ENCODE measurements around the gene TMEM116.
A peak's percentile ranks its signal among the peaks of the same experiment; 100 is the strongest.
"Not testable (repeated sequence)": the region's sequence is repeated elsewhere in the genome, so short reads cannot be mapped to it uniquely, and the experiment has no call there.

Gene TMEM116

GRCh38 chr12:112012775-112013600, at the start of gene TMEM116, which contains the start of gene ERP29:
TSS of gene TMEM116 (minus strand) at chr12:112013165. CDS start at chr12:112005270, 7,895 bp downstream.
TSS of gene ERP29 (plus strand) at chr12:112013426. CDS start at chr12:112013466, 40 bp downstream.
- DNase-seq (ENCODE audit: low read depth in 2 of 2, low spot score in 1 of 2) = peak; percentile 100

- no peak for DNase-seq (ENCODE audit: low read depth in 2 of 2, low spot score in 1 of 2)
Observed at GRCh38 chr12:112061137-112061536, 48.2 kb upstream of the TMEM116 start.

- no peak for DNase-seq (ENCODE audit: low read depth in 2 of 2, low spot score in 1 of 2)
Observed at GRCh38 chr12:112049351-112049750, 36.4 kb upstream of the TMEM116 start.

GRCh38 chr12:112046003-112046402, 33.0 kb upstream of the TMEM116 start:
- DNase-seq (ENCODE audit: low read depth in 2 of 2, low spot score in 1 of 2) = no peak

DNA sequence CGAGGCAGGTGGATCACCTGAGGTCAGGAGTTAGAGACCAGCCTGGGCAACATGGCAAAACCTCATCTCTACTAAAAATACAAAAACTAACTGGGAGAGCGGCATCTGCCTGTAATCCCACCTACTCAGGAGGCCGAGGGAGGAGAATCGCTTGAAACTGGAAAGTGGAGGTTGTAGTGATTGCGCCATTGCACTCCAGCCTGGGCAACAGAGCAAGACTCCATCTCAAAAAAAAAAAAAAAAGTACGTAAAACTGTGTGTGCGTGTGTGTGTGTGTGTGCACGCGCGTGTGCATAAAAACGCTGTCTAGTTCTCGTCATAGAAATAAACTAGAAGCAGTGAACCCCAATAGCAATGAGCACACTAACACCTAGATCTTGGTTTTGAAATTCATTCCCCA, 23.6 kb upstream of the TMEM116 start:
- DNase-seq (ENCODE audit: low read depth in 2 of 2, low spot score in 1 of 2) = not testable (repeated sequence)

DNA sequence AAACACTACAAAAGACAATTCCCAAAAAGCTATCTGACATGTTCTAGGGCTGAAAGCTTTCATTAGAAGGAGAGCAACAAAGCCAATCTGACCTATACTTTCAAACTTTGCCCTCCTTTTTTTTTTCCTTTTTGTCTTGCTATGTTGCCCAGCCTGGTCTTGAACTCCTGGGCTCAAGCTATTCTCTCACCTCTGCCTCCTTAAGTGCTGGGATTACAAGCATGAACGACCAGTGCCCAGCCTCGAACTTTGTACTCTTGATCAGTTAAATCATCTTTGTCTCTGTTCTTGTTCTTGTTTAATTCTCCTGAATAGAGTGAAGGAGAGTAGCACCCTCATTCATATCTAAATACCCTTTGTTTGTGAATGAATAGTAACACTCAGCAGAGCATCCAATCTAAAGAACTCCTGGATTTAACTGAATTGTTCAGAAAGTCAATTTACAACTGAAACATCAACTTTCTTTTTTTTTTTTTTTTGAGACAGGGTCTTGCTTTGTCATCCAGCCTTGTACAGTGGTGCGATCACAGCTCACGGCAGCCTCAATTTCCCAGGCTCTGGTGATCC, 22.3 kb upstream of the TMEM116 start:
- no peak for DNase-seq (ENCODE audit: low read depth in 2 of 2, low spot score in 1 of 2)

DNA sequence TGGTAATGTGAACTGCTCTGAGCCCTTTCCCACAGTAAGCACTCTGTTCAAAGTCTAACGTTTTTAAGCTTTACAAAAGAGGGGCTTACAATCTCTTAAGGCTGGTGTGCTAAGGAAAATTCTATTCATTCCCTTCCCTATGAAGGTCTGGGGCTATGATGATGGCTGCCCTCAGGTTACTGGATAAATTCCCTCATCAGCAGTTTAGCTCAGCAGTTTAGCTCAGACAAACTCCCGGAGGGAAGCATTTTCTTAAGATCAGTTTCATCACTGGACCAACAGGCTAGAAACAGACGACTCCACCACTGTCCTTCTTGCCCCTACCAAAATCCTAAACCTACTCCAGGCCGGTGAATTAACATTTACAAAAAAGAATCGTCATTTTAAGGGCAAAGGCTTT, 19.3 kb upstream of the TMEM116 start:
- no peak for DNase-seq (ENCODE audit: low read depth in 2 of 2, low spot score in 1 of 2)

- no peak for DNase-seq (ENCODE audit: low read depth in 2 of 2, low spot score in 1 of 2)
Observed at GRCh38 chr12:112031472-112031871, 18.5 kb upstream of the TMEM116 start.

- no peak for DNase-seq (ENCODE audit: low read depth in 2 of 2, low spot score in 1 of 2)
Observed at GRCh38 chr12:112029301-112029700, 16.3 kb upstream of the TMEM116 start.

- no peak for DNase-seq (ENCODE audit: low read depth in 2 of 2, low spot score in 1 of 2)
Observed at GRCh38 chr12:112025808-112026375, 12.9 kb upstream of the TMEM116 start.

DNA sequence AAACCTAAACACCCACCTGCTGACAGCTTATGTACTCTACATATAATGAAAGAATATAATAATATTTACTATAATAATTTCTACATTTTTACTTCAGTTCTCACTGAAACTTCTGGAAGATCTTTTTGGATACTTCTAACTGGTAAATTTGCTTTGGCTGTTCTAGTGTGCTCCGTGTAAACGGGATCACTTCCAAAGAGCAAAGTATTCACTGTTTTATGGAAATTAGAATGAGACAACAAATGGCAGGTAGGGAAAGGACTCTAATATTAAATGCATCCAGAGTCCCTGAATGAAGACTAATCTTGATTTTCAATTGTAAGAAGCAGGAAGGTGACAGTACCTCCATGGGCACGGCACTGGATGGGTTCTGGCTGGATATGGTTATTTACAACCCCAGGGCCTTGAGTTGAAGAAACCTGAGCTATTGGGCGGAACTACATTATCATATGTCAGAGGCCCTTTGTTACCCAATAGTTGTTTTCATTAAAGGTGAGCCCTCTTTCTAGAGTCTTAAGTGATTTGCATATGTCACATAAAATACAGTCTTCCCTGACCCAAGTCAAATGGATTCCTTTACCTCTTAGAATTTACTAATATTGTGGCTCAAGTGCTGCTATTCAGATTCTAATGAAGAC, 10.9 kb upstream of the TMEM116 start:
- DNase-seq (ENCODE audit: low read depth in 2 of 2, low spot score in 1 of 2) = no peak

DNA sequence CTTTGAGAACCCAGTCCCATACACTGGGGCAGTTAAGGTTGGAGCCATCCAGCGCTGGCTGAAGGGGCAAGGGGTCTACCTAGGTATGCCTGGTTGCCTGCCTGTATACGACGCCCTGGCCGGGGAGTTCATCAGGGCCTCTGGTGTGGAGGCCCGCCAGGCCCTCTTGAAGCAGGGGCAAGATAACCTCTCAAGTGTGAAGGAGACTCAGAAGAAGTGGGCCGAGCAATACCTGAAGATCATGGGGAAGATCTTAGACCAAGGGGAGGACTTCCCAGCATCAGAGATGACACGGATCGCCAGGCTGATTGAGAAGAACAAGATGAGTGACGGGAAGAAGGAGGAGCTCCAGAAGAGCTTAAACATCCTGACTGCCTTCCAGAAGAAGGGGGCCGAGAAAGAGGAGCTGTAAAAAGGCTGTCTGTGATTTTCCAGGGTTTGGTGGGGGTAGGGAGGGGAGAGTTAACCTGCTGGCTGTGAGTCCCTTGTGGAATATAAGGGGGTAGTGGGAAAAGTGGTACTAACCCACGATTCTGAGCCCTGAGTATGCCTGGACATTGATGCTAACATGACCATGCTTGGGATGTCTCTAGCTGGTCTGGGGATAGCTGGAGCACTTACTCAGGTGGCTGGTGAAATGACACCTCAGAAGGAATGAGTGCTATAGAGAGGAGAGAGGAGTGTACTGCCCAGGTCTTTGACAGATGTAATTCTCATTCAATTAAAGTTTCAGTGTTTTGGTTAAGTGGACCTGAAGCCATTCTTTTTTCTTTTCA, 9.5 kb upstream of the TMEM116 start:
- no peak for DNase-seq (ENCODE audit: low read depth in 2 of 2, low spot score in 1 of 2)

DNA sequence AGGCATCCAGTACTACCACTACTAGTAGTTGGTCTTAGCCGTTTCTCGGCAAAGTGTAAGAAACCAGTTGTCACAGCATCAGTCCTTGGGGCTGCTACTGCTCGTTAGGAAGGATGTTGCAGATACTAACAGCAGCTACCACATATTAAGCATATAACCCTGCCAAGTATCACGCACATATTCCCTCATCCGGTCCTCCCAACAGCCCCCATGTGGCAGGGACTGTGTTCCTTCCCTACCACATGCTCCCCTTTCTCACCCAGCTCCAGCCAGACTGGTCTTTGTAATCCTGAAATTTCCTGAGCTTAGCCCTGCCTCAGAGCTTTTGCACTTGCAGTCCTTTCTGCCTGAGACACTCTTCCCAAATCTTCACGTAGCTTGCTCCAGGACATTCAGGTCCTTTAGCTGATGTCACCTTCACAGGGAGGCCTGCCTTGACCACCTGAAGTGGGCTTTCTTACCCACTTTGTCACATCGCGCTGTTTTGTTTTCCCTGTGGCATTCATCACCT, 8.0 kb upstream of the TMEM116 start:
- DNase-seq (ENCODE audit: low read depth in 2 of 2, low spot score in 1 of 2) = no peak

DNA sequence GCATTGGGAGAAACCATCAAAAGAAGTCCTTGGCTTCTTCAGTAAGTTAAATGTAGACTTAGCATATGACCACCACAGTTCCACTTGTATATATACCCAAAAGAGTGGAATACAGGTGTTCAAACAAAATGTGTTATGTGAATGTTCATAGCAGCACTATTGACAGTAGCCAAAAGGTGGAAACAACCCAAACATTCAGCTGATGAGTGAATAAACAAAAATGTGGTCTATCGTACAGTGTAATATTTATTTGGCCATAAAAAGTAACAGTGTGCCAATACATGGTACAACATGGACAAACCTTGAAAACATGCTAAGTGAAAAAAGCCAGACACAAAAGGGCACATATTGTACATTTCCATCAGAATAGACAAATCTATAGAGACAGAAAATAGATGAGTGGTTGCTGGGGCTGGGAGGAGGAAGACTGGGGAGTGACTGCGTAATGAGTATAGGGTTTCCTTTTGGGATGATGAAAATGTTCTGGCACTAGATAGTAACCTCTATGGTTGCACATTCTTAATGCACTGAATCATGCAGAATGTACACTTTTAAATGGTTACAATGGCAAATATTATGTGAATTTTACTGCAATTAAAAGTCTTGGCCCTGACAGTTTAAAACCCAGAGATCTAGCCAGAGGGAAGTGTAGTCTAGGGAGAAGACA, 5.7 kb upstream of the TMEM116 start:
- DNase-seq (ENCODE audit: low read depth in 2 of 2, low spot score in 1 of 2) = no peak

GRCh38 chr12:112017041-112017440, 4.1 kb upstream of the TMEM116 start:
- DNase-seq (ENCODE audit: low read depth in 2 of 2, low spot score in 1 of 2) = no peak

- DNase-seq (ENCODE audit: low read depth in 2 of 2, low spot score in 1 of 2) = no peak
Observed at GRCh38 chr12:112015938-112016337, 3.0 kb upstream of the TMEM116 start.

- peak; percentile 32 to 38 for DNase-seq (ENCODE audit: low read depth in 2 of 2, low spot score in 1 of 2)
Observed at GRCh38 chr12:112013601-112014402, 837 bp upstream of the TMEM116 start.

- no peak for DNase-seq (ENCODE audit: low read depth in 2 of 2, low spot score in 1 of 2)
Observed at GRCh38 chr12:112011685-112012084, 1.3 kb downstream of the TMEM116 start.
